ENCODE measurements around the gene ADCY9.
A peak's percentile ranks its signal among the peaks of the same experiment; 100 is the strongest.

The ADCY9 gene

DNA sequence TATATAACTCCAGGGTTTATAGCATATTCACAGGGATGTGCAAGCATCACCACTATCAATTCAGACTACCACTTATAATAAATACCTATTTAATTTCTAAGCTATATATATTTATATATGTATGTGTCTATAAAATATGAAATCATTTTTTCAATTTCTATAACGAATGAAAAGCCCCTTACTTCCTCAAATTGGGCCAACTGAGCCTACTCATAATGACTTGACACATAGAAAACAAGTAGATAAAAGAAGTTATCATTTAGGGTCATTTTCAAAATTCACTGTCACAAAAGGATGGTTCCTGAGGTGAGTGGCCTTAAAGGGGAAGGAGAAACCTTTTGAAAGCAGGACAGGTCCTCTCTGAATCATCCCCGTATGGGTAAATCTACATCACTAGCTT is 114.1 kb downstream of the ADCY9 start:
- Histone ChIP-seq H2AFZ (no peak overlapping the region), H3K27ac (no peak overlapping the region), H3K4me1 (peaks cover 10% of the 10 kb centered on the region), H3K9me3 (ENCODE audit: control insufficient read depth, low read length) (no peaks in the 10 kb centered on the region), H3K4me3 (ENCODE audit: low read depth, low read length) (no peak overlapping the region), H3K27me3 (ENCODE audit: control insufficient read depth, insufficient read depth, low read length) (no peaks in the 10 kb centered on the region), H3K9ac (no peak overlapping the region), H3K36me3 (ENCODE audit: control insufficient read depth, insufficient read depth, low read length) (no peaks in the 10 kb centered on the region), H3K79me2 (peaks cover 4% of the 10 kb centered on the region), H3K4me2 (ENCODE audit: low read length) (no peak overlapping the region)
- TF ChIP-seq, protein P1, sequence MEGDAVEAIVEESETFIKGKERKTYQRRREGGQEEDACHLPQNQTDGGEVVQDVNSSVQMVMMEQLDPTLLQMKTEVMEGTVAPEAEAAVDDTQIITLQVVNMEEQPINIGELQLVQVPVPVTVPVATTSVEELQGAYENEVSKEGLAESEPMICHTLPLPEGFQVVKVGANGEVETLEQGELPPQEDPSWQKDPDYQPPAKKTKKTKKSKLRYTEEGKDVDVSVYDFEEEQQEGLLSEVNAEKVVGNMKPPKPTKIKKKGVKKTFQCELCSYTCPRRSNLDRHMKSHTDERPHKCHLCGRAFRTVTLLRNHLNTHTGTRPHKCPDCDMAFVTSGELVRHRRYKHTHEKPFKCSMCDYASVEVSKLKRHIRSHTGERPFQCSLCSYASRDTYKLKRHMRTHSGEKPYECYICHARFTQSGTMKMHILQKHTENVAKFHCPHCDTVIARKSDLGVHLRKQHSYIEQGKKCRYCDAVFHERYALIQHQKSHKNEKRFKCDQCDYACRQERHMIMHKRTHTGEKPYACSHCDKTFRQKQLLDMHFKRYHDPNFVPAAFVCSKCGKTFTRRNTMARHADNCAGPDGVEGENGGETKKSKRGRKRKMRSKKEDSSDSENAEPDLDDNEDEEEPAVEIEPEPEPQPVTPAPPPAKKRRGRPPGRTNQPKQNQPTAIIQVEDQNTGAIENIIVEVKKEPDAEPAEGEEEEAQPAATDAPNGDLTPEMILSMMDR (IDR thresholded peaks at IDR 0.05): no peak

DNA sequence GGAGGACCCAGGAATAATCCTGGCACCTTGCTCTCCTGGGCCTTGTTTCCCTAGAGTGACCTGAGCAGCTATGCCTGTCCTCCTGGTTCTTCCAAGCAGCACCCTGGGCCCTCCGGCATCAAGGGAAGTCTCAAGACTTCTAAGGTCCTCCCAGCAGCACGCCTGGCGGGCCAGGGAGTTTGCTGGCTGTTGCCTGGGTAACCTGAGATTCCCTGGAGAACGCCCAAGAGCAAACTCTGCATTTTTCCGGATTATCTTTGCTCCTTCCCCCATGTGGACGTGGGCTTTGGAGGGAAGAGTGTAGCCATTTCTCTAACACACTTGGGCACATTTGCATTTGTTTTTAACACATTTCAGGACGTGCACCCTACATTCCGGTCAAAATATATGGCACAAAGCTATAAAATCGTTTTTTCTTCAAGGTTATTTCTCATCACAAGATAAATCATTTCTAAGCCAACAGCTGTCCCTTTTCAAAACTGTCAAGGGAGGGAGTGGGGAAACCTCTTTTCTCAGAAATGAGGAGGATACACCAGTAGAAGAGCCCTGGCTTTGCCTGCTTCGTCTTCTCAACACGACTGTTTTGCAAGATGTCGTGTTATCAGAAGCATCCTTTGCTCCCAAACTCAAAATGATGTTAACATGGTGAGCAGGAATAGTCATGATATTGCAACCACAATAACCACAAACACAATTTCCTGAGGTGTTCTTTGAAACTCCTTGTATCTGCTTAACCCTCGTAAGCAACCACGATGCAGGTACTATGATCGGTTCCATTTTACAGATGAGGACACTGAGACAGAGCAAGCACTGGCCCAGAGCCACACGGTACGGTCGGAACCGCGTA is 116.5 kb downstream of the ADCY9 start:
- Histone ChIP-seq H2AFZ (no peak overlapping the region), H3K4me2 (ENCODE audit: low read length) (no peak overlapping the region), H3K9ac (no peak overlapping the region), H3K4me3 (ENCODE audit: low read depth, low read length) (no peak overlapping the region), H3K4me1 (peaks cover 10% of the 10 kb centered on the region), H3K9me3 (ENCODE audit: control insufficient read depth, low read length) (no peaks in the 10 kb centered on the region), H3K36me3 (ENCODE audit: control insufficient read depth, insufficient read depth, low read length) (no peaks in the 10 kb centered on the region), H3K27me3 (ENCODE audit: control insufficient read depth, insufficient read depth, low read length) (no peaks in the 10 kb centered on the region), H3K27ac (peak overlapping the region; percentile 15), H3K79me2 (peaks cover 4% of the 10 kb centered on the region)
- TF ChIP-seq, protein P1 (IDR thresholded peaks at IDR 0.05): no peak

GRCh38 chr16:3998793-3999478 is 117.3 kb downstream of the ADCY9 start:
- peaks cover 10% of the 10 kb centered on the region for H3K4me1 ChIP-seq
- no peak overlapping the region for H3K4me2 ChIP-seq (ENCODE audit: low read length)
- H3K27me3 ChIP-seq (ENCODE audit: control insufficient read depth, insufficient read depth, low read length): no peaks in the 10 kb centered on the region
- H3K36me3 ChIP-seq (ENCODE audit: control insufficient read depth, insufficient read depth, low read length): no peaks in the 10 kb centered on the region
- TF ChIP-seq, protein P1 (IDR thresholded peaks at IDR 0.05): no peak
- H2AFZ ChIP-seq: no peak overlapping the region
- H3K4me3 ChIP-seq (ENCODE audit: low read depth, low read length): no peak overlapping the region
- no peak overlapping the region for H3K9ac ChIP-seq
- peak overlapping the region; percentile 15 for H3K27ac ChIP-seq
- no peaks in the 10 kb centered on the region for H3K9me3 ChIP-seq (ENCODE audit: control insufficient read depth, low read length)
- peaks cover 4% of the 10 kb centered on the region for H3K79me2 ChIP-seq

- TF ChIP-seq, protein P1 (IDR thresholded peaks at IDR 0.05): no peak
- Histone ChIP-seq H3K9ac (no peak overlapping the region), H3K9me3 (ENCODE audit: control insufficient read depth, low read length) (no peaks in the 10 kb centered on the region), H3K79me2 (peaks cover 4% of the 10 kb centered on the region), H3K4me3 (ENCODE audit: low read depth, low read length) (no peak overlapping the region), H3K4me1 (peaks cover 10% of the 10 kb centered on the region), H2AFZ (no peak overlapping the region), H3K27ac (no peak overlapping the region), H3K27me3 (ENCODE audit: control insufficient read depth, insufficient read depth, low read length) (no peaks in the 10 kb centered on the region), H3K36me3 (ENCODE audit: control insufficient read depth, insufficient read depth, low read length) (no peaks in the 10 kb centered on the region), H3K4me2 (ENCODE audit: low read length) (no peak overlapping the region)
Observed at GRCh38 chr16:3997231-3997841, 118.9 kb downstream of the ADCY9 start.
